Ishikawa (cell line): ENCODE measurements around the gene MAPK9.

Source experiments
- CREB1 ChIP-seq: IDR thresholded peaks from 2 replicates; pipeline ENCODE4 v1.6.1; 2012; ENCODE audit warnings: low read depth
- EP300 ChIP-seq: IDR thresholded peaks from 2 replicates; pipeline ENCODE4 v1.6.1; 2012; ENCODE audit warnings: borderline replicate concordance
- FOXM1 ChIP-seq: IDR thresholded peaks from 2 replicates; pipeline ENCODE4 v1.6.1; 2012; ENCODE audit warnings: low read depth, borderline replicate concordance
- TAF1 ChIP-seq: IDR thresholded peaks from 2 replicates; pipeline ENCODE4 v1.6.1; 2012; ENCODE audit warnings: low read depth, mild to moderate bottlenecking
- TEAD4 ChIP-seq: IDR thresholded peaks from 2 replicates; pipeline ENCODE4 v1.6.1; 2012
- YY1 ChIP-seq: IDR thresholded peaks from 2 replicates; pipeline ENCODE4 v1.6.1; 2012; ENCODE audit warnings: low read depth
- ZBTB7A ChIP-seq: IDR thresholded peaks from 2 replicates; pipeline ENCODE4 v1.6.1; 2012; ENCODE audit warnings: low read depth

- TF ChIP-seq CREB1 = no peak
- no peak for TF ChIP-seq TEAD4
- TF ChIP-seq EP300 = no peak
- no peak for TF ChIP-seq TAF1
- no peak for TF ChIP-seq ZBTB7A
- no peak for TF ChIP-seq YY1
- TF ChIP-seq FOXM1 = no peak
Measured at GRCh38 chr5:180271221-180271620, 20.7 kb downstream of the MAPK9 start.
